HG03378 (cell line): Measurements from ENCODE around the gene TMEM150B.
"Not testable (repeated sequence)": the region's sequence is repeated elsewhere in the genome, so short reads cannot be mapped to it uniquely, and the experiment has no call there.

ENCODE experiments used
- ATAC-seq: cut with Tn5 transposase; IDR thresholded peaks from one replicate; pipeline ENCODE4 v1.9.1; 2021; ENCODE audit warnings: mild to moderate bottlenecking, moderate library complexity; ENCODE audit not compliant: unreplicated experiment

The TMEM150B gene

GRCh38 chr19:55339889-55340783, 15.0 kb upstream of the TMEM150B start:
- ATAC-seq: no peak

DNA sequence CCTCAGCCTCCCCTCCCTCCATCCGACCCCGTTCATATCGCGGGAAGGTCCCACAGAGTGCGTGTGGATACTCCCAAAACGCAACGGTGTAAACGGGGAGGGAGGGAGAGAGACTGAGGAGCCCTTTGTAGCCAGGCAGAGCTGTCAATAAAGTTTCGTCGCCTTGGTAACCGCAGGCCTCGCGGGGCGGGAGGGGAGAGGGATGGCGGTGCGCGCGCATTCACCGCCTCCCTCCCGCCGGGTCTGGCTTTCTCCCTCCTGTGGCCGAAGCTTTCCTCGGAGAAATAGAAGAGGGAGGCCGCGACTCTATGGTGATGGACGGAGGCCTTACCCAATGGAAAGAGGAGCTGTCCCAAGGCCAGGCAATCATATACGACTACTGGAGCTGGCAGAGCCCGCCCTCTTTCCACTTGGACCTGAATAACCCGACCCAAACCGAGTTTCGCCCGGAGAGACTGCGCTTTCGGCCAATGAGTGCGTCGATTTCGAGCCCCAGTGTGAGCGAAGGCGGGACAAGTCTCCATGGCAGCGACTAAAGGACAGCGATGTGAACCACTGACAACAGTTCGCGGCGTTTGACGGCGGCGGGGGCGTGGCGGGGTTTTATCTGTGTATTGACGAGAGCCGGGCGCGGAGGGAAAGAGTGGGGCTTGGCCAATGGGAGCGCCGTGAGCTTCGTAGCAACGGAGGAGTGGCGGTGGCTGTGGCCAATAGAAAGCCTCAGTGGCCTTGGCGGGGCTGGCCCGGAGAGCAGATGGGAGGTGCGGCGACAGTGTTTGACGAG, 14.2 kb upstream of the TMEM150B start, which contains the start of gene KMT5C:
TSS of gene KMT5C (plus strand) at position 772 of the 784 bp plus-strand sequence. CDS start 2,061 bp downstream, outside the sequence.
- peak; percentile 86 for ATAC-seq

- ATAC-seq: no peak
These were observed 11.0 kb upstream of the TMEM150B start for GRCh38 chr19:55336101-55336500.

DNA sequence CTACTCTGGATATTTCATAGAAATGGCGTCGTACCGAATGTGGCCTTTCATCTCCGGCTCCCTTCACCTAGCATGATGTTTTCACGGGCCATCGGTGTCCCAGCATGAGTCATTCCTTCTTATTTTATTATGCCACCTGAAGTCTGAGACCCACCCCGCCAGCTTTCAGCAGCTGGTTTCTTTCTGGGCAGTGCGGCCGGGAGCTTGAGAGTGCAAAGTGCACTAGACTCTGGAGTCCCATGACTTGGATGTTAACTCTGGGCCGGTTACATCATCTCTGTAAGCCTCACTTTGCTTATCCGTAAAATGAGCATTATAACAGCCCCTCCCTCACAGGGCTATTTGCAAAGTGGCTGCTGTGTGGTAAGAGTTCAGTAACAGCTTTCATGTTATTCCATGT, 8.7 kb upstream of the TMEM150B start:
- ATAC-seq: no peak

- ATAC-seq: not testable (repeated sequence)
These were observed 4.7 kb upstream of the TMEM150B start for GRCh38 chr19:55329791-55330190.

DNA sequence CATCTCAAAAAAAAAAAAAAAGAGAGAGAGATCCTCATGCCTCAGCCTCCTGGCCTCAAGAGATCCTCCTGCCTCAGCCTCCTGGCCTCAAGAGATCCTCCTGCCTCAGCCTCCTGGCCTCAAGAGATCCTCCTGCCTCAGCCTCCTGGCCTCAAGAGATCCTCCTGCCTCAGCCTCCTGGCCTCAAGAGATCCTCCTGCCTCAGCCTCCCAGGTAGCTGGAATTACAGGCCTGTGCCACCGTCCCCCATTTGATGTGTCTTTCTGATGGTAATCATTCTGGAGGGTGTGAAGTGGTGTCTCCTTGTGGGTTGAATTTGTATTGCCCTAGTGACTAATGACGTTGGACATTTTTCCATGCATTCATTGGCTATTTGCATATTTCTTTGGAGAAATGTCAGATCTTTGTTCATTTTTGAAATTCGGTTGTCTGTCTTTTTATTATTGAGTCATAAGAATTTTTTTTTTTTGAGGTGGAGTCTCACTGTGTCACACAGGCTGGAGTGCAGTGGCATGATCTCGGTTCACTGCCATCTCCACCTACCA, 3.7 kb upstream of the TMEM150B start:
- ATAC-seq: not testable (repeated sequence)

DNA sequence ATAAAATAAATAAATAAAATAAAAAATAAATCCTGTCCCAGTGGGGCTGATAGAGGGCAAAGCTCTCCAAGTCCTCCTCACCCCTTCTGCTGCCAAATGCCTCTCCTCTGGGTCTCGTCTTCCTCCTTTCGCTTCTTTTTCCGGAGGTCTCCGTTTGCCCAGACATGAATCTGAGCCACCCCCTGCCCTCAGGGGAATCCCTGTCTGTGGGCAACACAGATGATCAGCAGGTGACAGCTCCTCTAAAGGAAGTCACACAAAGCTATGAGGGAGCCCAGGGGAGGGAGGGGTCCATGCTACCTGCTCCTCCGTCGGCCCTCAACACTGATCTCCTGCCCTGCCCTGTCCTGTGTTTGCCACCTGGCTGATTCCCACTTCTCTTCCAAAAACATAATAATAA, 479 bp downstream of the TMEM150B start:
- ATAC-seq: no peak

GRCh38 chr19:55322204-55322885, 2.8 kb downstream of the TMEM150B start:
- ATAC-seq: no peak

DNA sequence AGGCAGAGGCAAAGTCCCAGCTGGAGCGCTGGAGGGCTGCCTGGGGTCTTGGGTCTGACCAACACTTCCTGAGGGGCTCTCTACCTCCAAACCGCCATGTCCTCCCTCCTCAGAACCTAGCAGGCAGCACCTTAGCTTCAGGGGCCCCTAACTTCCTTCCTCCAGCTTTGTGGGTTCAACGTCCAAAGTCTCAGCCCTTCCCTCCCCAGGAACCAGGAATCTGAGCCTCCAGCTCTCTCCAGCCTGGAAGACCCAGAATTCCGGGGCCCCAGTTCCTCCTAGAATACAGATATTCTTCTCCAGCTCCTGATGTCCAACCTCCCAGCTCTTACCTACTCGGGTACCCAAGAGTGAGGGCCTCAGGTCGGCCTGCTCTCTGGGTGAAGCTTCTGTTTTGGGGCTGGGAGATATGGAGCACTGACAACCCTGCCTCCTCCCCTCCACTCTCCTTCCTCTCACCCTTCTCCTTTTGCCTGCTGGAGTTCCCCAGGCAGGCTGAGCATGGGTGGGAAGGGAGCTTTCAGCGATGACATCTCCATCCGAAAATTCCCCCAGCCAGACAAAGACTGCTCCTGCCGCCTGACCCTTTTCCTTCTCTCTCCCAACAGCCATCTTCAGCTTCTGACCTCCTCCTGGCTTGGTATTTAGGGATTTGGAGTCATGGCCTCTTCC, 3.5 kb downstream of the TMEM150B start:
- ATAC-seq: no peak

DNA sequence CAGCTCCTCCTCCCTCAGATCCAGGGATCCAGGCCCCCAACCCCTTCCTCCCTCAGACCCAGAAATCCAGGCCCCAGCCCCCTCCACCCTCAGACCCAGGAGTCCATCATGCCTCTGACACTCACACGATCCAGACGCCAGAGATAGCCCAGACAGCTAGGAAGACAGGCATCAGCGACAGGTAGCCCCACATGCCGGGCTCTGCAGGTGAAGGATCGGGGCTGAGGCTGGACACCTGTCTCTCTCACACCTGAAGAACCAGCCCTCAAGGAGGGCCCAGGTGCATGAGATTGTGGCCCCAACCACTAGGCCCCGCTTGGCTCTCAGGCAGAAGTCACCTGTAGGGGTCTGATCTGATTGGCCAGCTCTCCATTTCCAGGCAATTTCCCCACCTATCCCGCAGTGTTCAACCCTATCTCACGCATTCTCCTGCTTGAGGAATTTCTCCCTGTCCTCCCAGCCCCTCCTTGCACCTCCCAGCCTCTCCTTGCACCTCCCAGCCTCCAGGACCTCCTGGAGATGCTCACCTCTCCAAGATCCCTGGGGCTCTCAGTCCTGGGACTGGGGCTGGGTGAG, 4.2 kb downstream of the TMEM150B start:
- no peak for ATAC-seq

DNA sequence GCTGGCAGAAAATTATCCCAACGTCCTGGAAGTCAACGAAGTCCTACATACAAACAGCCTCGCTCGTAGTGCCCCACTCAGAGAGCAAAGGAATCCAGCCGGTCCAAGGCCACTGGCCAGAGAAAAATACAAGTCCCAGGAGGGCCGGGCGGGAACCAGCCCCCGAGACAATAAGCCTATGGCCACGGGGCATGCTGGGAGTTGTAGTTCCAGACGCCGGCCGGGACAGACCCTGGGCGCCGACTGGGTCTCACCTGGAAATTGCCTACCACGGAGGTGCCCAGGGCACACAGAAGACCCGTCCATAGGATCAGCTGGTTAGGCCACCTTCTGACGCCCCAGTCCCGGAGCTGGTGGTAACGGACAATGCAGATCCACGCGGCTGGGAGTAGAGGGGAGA, 5.4 kb downstream of the TMEM150B start:
- ATAC-seq: no peak

- ATAC-seq: no peak
These were observed 8.5 kb downstream of the TMEM150B start for GRCh38 chr19:55316646-55317045.

DNA sequence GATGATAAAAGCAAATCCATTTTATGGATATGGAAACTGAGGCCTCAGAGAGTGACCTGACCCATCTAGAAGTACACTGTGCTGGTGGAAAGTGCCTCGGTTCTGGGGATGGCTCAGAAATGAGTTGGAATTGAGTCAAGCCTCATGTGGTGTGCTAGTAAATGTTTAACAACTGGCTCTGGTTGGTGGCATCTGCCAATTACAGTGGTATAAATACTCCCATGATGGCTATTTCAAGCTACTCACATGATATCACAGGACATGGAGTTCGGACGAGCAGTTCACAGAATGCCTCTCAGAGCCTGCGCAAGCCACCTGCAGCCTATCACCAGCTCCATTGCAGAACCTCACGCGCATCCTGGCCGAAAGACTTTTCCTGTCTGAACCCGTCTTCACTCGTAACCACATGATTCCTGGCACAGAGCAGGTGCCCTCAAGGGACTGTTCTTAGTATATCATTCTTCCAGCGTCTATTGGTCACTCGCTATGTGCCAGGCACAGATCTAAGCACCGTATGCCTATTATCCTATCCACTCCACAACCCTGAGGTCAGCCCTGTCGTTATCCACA, 9.1 kb downstream of the TMEM150B start:
- ATAC-seq: no peak

GRCh38 chr19:55314396-55314795, 10.7 kb downstream of the TMEM150B start:
- ATAC-seq: no peak

DNA sequence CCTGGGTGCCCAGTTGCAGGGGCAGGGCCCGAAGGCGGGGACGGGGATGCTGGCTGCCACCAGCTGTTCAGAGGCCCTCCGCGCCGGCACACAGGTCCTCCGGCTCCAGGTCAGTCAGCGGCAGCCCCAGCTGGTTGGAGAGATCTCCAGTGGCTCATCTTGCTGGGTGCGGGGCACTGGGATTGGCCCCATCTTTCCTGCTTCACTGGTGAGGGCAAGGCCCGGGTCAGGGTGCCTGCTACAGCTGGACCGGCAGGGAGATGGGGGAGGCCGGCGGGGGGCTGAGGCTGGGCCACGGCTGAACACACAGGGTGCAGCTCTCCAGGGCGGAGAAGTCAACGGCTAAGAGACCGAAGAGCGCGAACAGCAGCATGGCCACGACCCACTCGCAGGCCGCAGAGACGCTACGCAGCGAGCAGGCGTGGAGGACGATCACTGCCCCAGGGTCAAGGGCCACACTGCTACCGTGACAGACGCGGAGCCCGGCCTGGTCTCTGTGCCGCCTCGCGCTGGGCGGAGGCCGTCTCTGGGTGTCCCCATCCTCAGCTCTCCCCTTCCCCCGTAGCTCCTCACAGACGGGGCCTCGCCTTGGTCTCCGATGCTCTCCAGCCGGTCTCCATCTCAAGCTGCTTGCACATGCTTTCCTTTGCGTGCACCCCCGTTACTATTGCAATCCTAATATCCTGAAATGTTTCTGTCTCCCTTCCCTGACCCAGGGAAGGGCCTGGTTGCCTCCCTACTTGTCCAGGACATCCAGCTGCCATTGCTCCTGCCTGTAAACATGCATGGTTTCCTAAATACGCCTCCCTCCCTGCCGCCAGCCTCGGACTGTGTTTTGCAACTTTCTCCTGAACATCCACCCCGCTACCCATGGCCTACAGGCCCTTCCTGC, 12.3 kb downstream of the TMEM150B start:
- no peak for ATAC-seq

DNA sequence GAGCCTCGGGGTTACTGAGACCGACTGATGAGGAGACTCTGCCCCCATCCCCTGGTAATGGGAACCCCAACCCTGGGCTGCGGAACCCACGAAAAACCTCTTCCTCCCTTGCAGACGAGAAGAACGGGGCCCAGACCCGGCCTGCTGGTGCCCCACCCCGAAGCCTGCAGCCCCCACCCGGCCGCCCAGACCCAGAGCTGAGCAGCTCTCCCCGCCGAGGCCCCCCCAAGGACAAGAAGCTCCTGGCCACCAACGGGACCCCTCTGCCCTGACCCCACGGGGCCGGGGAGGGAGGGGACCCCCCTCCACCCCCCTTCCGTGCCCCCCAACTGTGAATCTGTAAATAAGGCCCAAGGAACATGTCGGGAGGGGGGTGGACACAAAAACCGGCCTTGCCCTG, 13.3 kb downstream of the TMEM150B start:
- ATAC-seq: no peak

- ATAC-seq: no peak
These were observed 13.7 kb downstream of the TMEM150B start for GRCh38 chr19:55311397-55311796.

DNA sequence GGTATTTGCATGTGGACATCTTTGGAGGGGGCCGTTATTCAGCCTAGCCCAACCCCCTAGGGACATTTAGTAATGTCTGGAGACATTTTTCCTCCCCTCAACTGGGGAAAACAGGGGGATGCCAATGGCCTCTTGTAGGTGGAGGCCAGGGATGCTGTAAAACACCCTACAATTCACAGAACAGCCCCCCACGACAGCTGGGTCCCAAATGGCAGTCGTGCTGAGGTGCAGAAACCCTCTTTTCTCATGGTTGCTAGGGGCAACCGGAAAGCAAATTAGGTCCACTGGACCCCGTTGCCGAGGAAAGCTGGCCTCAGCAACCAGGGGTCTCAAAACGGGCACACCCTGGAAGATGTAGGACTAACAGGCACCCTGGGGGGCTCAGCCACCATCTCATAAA, 14.6 kb downstream of the TMEM150B start:
- no peak for ATAC-seq

DNA sequence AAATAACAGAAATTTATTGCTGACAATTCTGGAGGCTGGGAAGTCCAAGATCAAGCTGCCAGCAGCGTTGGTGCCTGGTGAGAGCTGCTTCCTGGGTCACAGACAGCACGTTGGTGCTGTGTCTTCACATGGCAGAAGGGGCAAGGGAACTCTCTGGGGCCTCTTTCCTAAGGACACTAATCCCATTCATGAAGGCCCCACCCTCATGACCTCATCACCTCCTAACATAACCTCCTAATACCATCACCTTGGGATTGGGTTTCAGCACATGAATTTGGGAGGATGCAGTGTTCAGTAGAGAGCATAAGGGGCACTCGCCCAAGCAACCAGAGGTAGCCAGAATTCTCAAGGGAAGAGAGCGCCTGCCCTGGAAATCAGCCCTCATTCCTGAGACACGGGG, 15.7 kb downstream of the TMEM150B start:
- no peak for ATAC-seq
